Neutrophil (primary cell): Measurements from ENCODE around the gene CHN2.

ENCODE experiments used
- H3K27ac ChIP-seq: fragments of 200-600 bp; sonication (generic); 2 replicates; pipeline ENCODE4 v1.5.1; 2016; ENCODE audit warnings: mild to moderate bottlenecking, moderate library complexity
- H3K27me3 ChIP-seq: fragments of 200-600 bp; sonication (generic); 2 replicates; pipeline ENCODE4 v1.6.0; 2016; ENCODE audit warnings: mild to moderate bottlenecking
- H3K36me3 ChIP-seq: fragments of 200-600 bp; sonication (generic); 2 replicates; pipeline ENCODE4 v1.5.1; 2017
- H3K4me1 ChIP-seq, 2 experiments: fragments of 200-600 bp in 1 of 2; sonication (generic) in 1 of 2; 1 replicate in 1 of 2; 2 replicates in 1 of 2; pipeline versions ENCODE4 v1.5.1 to v1.6.1; 2013 to 2016; ENCODE audit warnings: low read depth in 1 of 2, low read length in 1 of 2, mild to moderate bottlenecking in 1 of 2, moderate library complexity in 1 of 2; ENCODE audit not compliant: control insufficient read depth in 1 of 2, insufficient read depth in 1 of 2
- H3K4me3 ChIP-seq, 2 experiments: fragments of 200-600 bp in 1 of 2; sonication (generic) in 1 of 2; 1 replicate in 1 of 2; 2 replicates in 1 of 2; pipeline ENCODE4 v1.5.1; 2013 to 2016; ENCODE audit warnings: low read depth in 1 of 2, low read length in 1 of 2, mild to moderate bottlenecking in 1 of 2, moderate library complexity in 1 of 2
- H3K9me3 ChIP-seq: fragments of 200-600 bp; sonication (generic); 2 replicates; pipeline ENCODE4 v1.5.1; 2016
- CTCF ChIP-seq: fragments of 200-600 bp; sonication (generic); IDR thresholded peaks from 2 replicates; pipeline ENCODE4 v1.5.1; 2016; ENCODE audit warnings: antibody characterized with exemption

The CHN2 gene

GRCh38 chr7:29228289-29229011 lies 33.9 kb downstream of the CHN2 start:
- H3K27ac ChIP-seq = no peak overlapping the region
- no peaks in the 10 kb centered on the region for H3K27me3 ChIP-seq
- TF ChIP-seq CTCF = no peak
- no peaks in the 10 kb centered on the region for H3K4me1 ChIP-seq
- no peaks in the 10 kb centered on the region for H3K36me3 ChIP-seq
- H3K4me3 ChIP-seq = no peak overlapping the region
- no peaks in the 10 kb centered on the region for H3K9me3 ChIP-seq

GRCh38 chr7:29229066-29229465 lies 34.5 kb downstream of the CHN2 start:
- Histone ChIP-seq H3K27me3 (no peaks in the 10 kb centered on the region), H3K4me3 (no peak overlapping the region), H3K4me1 (no peaks in the 10 kb centered on the region), H3K27ac (no peak overlapping the region), H3K9me3 (no peaks in the 10 kb centered on the region), H3K36me3 (no peaks in the 10 kb centered on the region)
- no peak for TF ChIP-seq CTCF

GRCh38 chr7:29229946-29230345 lies 35.4 kb downstream of the CHN2 start:
- Histone ChIP-seq H3K4me3 (no peak overlapping the region), H3K9me3 (no peaks in the 10 kb centered on the region), H3K4me1 (no peaks in the 10 kb centered on the region), H3K27me3 (no peaks in the 10 kb centered on the region), H3K36me3 (no peaks in the 10 kb centered on the region), H3K27ac (no peak overlapping the region)
- no peak for TF ChIP-seq CTCF

- no peak overlapping the region for H3K4me3 ChIP-seq
- H3K27me3 ChIP-seq = no peaks in the 10 kb centered on the region
- H3K9me3 ChIP-seq = no peaks in the 10 kb centered on the region
- TF ChIP-seq CTCF = no peak
- no peaks in the 10 kb centered on the region for H3K36me3 ChIP-seq
- H3K27ac ChIP-seq = no peak overlapping the region
- H3K4me1 ChIP-seq = no peaks in the 10 kb centered on the region
Measured at GRCh38 chr7:29230871-29231345, 36.3 kb downstream of the CHN2 start.

GRCh38 chr7:29231671-29232232 lies 37.2 kb downstream of the CHN2 start:
- no peaks in the 10 kb centered on the region for H3K27me3 ChIP-seq
- H3K27ac ChIP-seq = no peak overlapping the region
- H3K9me3 ChIP-seq = no peaks in the 10 kb centered on the region
- H3K4me1 ChIP-seq = no peaks in the 10 kb centered on the region
- H3K4me3 ChIP-seq = no peak overlapping the region
- no peak for TF ChIP-seq CTCF
- no peaks in the 10 kb centered on the region for H3K36me3 ChIP-seq
